NCI-H446 treated with DMSO at 0.1 percent for 48 hours (cell line): ENCODE results near the gene RTBDN.

Experiments used
- DNase-seq: peaks from one replicate; lab custom pipeline; 2025; lab: John Stamatoyannopoulos, UW

Gene RTBDN

DNA sequence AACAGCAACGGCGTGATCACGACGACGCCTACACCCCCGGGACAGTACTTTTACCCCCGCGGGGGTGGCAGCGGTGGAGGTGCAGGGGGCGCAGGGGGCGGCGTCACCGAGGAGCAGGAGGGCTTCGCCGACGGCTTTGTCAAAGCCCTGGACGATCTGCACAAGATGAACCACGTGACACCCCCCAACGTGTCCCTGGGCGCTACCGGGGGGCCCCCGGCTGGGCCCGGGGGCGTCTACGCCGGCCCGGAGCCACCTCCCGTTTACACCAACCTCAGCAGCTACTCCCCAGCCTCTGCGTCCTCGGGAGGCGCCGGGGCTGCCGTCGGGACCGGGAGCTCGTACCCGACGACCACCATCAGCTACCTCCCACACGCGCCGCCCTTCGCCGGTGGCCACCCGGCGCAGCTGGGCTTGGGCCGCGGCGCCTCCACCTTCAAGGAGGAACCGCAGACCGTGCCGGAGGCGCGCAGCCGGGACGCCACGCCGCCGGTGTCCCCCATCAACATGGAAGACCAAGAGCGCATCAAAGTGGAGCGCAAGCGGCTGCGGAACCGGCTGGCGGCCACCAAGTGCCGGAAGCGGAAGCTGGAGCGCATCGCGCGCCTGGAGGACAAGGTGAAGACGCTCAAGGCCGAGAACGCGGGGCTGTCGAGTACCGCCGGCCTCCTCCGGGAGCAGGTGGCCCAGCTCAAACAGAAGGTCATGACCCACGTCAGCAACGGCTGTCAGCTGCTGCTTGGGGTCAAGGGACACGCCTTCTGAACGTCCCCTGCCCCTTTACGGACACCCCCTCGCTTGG, 42.1 kb downstream of the RTBDN start:
- DNase-seq, result peak; percentile 54

DNA sequence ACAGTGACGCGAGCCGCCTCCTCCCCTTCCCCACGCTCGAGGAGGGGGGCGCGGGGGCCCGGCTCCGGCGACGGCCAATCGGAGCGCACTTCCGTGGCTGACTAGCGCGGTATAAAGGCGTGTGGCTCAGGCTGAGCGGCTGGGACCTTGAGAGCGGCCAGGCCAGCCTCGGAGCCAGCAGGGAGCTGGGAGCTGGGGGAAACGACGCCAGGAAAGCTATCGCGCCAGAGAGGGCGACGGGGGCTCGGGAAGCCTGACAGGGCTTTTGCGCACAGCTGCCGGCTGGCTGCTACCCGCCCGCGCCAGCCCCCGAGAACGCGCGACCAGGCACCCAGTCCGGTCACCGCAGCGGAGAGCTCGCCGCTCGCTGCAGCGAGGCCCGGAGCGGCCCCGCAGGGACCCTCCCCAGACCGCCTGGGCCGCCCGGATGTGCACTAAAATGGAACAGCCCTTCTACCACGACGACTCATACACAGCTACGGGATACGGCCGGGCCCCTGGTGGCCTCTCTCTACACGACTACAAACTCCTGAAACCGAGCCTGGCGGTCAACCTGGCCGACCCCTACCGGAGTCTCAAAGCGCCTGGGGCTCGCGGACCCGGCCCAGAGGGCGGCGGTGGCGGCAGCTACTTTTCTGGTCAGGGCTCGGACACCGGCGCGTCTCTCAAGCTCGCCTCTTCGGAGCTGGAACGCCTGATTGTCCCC, 42.9 kb downstream of the RTBDN start, which contains the start of gene JUNB:
TSS of gene JUNB (plus strand) at position 142 of the 706 bp plus-strand sequence. CDS start at position 428, 286 bp downstream.
- DNase-seq, result peak; percentile 92

DNA sequence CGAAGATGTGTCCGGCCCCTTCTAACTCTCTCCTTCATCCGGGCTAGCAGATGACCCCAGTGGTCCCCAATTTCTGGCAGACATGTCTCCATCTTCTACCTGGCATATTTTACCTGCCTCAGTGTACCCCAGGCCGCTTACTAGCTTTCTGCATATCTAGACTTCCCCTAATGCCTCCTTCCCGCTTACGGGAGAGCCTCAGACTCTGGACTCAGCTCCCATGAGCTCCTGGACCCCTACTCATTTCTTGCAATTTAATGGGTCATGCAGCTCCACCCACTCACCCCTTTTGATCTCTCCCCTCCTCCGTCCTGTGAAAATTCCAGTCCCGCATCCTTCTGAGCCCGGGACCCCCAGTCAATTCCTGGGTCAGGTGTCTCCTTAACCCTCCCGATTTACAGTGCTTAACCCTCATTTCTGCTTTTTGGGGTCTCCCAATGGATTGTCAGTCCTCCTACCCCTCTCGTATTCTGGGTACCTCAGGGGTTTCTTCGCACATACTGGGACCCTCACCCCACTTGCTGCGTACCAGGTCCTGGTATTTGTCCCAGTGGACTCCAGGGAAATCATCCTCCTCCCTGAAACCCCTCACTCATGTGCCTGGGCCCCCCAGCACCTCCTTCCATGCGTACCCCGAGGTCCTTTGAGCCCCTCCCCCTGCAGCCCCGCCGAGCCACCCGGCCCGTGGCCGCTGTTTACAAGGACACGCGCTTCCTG, 43.6 kb downstream of the RTBDN start:
- DNase-seq, result no peak

DNA sequence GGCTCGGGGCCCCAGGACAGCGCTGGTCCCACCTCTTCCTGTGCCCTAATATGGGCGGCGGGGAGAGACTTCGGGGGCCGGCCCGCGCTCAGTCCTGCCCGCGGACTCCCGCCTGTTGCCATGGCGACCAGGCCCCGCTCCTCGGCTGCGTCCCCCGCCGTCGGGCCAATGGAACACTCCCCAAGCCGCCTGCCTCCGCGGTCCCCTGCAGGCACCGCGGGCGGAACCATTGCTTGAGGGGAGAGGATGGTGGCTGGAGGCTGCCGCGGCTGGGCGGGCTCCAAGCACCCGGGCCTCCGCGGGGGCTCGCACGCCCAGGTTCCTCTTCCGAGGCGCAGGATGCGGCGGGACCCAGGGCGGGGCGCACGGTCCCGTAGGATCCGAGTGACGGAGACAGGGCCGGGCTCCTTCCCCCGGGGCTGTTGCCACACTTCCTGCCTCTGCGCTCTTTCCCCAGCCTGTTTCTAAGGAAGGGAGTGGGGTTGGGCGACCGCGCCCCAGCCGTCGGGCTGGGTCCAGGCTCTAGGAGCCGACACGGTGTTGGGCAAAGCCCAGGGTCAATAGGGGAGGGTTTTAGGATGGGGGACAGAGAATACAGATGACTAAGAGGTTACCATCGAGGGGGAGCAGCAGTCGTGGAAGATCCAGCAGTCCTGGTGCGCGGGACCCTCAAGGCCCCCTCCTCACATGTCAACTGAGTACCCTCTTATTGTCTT, 44.3 kb downstream of the RTBDN start:
- DNase-seq, result no peak

DNA sequence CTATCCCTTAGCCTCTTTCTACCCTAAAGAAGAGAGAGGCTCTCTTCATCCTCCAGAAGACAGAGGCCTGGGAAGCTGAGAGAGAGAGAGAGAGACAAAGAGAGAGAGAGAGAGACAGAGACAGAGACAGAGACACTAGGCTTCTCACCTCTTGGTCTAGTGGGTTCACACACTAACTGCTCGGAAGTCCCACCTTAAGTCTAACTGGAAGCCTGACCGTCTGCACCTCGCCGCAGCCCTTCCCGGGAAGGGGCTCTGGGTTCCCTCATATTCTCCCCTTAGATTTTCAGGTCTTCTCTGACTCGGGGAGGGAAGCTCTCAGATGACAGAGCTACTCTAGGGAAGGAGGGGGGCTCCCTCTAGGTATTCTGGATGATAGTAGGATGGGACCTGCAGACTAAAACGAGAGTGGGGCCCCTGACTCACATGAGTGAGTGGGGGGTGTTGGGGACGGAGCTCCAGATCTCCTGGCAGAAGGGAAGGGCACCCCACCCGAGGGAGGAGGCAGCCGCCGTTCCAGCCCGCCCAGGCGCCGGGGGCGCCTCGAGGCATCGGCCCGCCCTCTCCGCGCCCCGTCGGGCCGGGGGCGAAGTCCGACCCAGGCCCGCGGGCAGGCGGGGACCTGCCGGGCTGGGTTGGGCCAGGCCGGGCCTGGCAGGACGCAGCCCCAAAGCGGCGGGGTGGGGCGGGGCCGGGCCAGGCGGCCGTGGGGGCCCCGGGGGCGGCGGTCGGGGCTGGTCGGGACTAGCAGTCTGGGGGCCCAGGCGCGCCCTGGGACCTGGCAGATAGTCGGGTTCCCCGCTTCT, 45.1 kb downstream of the RTBDN start:
- DNase-seq, result no peak

DNA sequence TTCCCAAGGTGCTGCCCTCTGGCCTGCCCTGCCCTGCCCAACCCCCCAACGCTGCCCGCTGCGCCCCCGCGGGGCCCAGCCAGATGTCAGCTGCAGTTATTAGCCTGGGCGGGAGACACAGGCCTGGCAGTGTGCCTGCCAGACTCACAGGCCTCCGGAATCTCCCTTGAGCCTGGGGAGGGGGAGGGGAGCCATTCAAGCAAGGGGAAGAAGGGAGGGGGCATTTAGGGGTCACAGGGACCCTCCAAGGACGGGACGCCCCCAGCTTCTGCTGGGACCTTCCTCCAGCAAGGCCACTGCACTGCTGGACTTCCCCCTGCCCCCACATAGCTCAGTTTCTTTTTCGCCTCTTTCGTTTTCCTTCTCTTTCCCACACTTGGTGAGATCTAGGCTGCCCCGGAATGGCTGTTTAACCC, 45.7 kb downstream of the RTBDN start:
- no peak for DNase-seq

DNA sequence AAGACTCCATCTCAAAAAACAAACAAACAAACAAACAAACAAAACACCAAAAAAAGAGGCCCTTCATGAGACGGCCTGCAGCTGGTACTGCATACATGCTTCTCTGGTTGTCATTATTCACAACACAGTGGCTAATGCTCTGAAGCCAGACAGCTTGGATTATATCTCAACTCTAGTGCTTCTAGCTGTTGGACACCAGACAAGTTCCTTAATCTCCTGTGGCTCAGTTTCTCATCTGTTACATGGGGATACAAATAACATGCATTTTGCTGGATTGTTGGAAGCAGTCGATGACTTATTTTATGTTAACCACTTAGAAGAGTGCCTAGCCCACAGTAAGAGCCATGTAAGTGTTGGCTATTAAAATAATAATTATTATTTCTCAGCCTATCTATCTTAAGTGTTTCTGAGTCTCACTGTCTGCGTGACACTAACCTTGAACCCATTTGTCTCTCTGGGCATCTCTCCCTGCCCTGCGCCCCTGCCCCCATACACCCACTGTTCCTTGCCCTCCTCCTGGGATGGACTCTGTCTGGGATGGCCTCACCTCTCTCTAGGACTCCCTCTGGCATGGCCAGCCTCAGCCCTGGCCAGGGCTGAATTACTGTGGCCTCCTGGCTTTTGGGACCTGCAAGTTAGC, 46.2 kb downstream of the RTBDN start:
- DNase-seq, result peak; percentile 9

DNA sequence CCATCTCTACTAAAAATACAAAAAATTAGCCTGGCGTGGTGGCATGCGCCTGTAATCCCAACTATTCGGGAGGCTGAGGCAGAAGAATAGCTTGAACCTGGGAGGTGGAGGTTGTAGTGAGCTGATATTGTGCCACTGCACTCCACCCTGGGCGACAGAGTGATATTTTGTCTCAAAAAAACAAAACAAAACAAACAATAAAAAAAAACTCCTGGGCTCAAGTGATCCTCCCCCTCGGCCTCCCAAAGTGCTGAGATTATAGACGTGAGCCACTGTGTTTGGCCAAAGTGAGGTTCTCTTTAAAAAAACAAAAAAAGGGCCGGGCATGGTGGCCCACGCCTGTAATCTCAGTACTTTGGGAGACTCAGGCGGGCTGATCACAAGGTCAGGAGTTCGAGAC, 46.9 kb downstream of the RTBDN start:
- no peak for DNase-seq

DNA sequence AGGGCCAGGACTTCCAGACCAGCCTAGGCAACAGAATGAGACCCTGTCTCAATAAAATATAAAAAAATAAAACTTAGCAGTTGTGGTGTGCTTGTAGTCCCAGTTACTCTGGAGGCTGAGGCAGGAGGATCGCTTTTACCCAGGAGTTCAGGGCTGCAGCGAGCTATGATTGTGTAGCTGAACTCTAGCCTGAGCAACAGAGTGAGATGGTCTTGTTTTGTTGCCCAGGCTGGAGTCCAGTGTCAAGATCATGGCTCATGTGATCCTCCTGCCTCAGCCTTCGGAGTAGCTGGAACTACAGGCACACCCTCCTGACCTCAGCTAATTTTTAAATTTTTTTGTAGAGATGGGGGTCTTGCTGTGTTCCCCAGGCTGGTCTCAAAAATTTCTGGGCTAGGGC, 47.4 kb downstream of the RTBDN start:
- DNase-seq, result no peak

DNA sequence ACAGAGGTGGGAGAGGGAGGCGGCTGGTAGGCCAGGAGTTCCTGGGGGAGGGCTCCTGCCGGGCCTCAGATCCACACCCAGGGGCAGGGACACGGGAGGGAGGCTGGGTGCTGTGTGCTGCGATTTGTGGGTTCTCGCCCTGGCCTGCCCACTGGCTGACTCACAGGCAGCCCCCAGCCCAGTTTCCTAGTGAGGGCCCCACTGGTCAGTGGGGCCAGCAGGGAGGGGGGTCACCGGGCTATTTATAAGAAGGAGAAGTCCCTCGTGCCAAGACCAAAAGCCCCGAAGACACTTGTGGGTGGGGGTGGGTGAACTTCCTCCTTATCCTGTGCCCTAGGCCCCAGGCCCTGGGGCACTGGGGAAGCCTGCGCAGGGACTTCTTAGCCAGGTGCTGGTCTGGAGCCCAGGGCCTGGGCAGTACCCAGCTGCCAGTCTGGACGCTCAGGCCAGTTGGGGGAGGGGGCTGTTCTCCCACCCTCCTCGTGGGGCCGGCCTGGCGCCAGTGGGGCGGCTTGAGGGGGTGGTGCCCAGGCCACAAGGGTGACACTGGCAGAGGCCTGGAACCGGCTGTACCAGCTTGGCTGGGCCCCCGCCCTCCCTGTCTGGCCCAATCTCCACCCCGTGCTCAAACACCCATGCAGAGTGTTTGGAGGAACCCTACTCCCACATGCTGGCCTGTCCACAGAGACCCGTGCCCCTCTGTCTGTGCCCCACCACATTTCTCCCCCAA, 48.1 kb downstream of the RTBDN start:
- DNase-seq, result no peak

DNA sequence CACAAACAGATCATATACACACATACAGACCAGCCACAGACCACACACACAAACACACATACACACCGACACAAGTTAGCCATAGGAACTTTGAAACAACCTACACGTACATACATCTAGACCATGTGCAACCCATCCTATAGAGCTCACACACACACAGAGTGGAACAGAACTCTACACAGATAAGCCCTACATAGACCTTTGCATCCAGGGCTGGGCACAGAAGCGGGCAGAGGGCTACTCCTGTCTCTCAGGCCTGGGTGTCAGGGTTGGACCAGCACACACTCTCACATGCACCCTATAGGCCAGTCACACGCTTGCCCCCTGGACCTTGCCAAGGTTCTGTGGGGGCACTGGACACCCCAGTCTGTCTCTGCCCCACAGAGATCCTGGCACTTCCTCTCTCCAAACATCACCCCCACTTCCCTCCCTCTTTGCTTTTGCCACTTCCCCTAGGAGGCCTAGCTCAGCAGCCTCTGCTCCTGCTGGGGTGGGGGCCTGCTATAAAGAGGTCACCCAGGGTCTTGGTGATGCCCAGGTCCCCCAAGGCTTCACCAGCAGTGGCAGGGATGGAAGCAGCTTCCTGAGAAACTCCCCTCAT, 48.8 kb downstream of the RTBDN start:
- no peak for DNase-seq

DNA sequence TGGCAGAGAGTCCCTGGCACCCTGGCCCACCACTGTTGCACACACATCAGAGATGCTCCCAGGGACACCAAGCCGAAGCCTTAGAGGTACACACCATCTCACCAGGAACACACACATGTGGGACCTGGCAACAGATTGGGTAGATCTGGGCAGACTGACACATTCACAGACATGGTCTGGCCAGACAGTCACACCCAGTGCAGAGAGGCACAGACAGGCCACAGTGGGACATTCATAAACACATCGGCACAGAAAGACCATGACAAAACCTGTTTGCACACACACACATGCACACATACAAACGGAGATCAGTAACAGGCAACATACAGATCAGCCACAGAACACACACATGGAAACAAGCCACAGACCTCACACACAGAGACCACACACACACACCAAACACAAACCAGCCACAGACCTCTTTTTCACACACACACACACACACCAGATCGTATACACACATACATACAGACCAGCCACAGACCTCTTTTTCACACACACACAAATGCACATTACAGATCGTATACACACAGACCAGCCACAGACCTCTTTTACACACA, 49.4 kb downstream of the RTBDN start:
- no peak for DNase-seq

DNA sequence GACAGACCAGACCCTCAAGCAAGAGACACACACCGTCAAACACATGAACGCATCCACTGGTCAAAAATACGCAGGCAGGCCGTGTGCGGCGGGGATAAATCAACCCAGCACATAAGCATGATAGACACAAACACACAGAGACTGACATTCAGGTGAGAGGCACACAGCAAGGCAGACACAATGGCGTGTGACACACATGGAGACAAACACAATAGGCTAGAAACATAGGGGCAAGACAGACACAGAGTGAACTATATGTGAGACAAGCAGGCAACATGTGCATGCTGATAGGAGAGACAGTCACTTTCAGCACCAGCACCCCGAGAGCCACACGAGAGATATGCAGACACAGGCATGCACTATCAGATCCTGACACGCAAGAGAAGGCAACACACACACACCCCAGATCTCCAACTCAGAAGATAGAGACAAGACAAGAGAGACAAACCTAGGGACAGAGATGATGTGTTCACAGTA, 49.9 kb downstream of the RTBDN start:
- DNase-seq, result no peak

DNA sequence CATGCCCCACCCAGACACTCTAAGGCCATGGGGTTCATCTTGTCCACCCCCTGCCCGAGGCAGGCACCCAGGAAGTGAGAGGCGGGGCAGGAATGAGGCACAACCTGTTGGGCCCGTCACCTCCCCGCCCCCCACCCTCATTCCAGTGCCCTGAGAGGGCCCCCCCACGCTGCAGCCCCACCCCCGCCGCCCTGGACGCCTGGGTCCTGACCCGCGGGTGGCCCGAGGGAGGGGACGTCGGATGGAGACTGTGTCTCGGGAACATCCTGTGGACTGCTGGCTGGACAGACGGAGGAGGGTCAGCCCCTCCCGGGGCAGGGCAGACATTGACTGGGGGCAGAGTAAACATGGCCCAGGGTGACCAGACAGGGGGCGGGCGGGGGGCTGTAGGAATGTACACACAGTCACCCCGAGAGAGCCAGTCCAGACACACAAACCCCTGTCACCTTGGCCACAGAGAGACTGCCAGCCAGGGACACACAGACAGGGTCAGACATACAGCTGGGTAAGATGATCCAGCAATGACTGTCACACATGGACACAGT, 50.5 kb downstream of the RTBDN start:
- DNase-seq, result no peak

DNA sequence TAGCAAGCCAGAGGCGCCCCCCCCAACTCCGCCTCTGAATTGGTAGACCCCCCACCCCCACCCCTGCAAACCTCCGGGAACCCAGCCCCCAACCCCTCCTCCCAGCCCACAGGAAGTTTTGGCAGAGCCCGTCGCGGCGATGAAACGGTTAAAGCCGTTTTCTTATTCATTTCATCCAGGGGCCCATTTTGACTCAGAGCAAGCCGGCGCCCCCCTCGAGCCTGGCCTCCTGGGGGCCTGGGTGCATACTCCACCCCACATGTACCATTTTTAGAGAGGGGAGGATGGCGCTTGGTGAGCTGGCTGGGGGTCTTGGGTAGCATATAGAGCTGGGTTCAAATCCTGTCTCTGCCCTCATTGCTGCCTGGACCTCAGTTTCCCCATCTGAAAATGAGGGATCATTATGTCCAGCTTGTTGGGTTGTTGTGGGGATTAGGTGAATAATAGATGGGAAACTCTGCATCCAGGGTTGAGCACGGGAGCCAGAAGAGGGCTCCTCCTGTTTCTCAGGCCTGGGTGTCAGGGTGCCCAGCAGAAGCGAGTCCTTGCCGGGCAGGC, 51.0 kb downstream of the RTBDN start:
- DNase-seq, result no peak

DNA sequence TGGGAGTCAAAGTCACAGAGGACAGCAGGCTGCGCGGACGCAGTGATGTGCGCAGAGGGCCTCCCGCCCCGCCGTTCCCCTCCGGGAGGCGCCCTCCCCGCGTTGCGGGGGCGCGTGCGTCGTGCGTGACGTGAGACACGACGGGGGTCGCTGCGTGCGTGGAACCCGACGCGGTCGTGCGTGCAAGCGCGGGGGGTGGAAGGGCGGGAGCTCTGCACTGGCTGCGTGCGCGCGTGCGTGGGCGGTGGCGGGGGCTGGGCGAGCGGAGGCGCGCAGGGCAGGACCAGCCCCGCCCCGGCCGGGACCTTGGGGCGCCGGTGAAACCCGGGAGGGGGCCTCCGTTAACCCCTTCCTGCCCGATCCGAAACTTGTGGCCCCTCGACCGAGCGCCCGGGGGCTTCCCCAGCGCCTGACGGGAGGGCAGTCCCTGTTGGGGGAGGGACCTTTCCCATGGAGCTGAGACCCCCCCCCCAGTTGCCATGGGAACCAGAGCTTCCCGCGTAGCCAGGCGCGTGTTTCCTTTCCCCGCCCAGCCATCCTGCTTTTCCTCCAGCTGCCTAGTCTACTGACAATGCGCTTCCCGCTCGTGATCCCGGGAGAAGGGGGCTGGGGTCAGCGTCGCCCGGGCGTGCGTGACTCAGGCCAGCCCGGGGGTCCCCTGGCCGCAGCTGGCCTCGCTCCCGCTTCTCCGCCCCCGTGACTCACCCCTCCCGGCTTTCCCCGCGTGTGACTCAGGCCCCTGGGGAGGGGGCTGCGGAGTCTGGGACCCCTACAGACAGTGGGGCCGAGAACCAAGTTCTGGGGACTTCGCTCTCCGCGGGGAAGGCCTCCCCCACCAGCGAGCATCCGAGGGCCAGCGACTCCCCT, 51.7 kb downstream of the RTBDN start:
- no peak for DNase-seq

DNA sequence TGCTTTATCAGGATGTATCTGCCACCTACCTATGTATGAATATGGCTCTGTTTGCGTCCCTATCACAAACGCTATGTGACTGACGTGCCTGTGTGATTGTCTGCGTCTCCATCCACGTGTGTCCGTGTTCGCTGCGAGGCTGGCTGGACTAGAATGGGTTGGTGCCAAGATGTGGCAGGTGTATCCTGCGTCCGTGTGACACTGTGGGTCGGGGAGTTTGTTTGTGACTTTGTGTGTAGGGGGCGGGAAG, 52.3 kb downstream of the RTBDN start:
- DNase-seq, result no peak
